NCI-H446 (cell line): ENCODE data around the gene ZNF365.

ENCODE experiments used
- DNase-seq, 2 experiments: peaks; one replicate each; lab custom pipeline; 2025; lab: John Stamatoyannopoulos, UW

Gene ZNF365

DNA sequence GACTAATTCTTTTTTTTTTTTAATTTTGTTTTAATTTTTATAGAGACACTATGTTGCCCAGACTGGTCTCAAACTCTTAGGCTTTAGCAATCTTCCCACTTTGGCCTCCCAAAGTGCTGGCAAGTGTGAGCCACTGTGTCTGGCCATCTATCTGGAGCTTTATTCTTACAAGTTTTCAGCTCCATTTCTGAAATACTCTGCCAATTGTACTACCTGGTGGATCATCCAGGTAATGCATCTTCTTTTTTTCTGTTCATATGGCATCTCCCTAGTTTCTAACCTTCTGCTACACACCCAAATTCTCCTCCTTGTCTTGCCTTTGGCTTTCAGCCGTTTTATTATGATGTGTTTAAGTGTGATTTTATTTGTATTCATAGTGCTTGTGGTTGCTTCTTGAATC is 40.2 kb downstream of the ZNF365 start:
- DNase-seq: no peak

DNA sequence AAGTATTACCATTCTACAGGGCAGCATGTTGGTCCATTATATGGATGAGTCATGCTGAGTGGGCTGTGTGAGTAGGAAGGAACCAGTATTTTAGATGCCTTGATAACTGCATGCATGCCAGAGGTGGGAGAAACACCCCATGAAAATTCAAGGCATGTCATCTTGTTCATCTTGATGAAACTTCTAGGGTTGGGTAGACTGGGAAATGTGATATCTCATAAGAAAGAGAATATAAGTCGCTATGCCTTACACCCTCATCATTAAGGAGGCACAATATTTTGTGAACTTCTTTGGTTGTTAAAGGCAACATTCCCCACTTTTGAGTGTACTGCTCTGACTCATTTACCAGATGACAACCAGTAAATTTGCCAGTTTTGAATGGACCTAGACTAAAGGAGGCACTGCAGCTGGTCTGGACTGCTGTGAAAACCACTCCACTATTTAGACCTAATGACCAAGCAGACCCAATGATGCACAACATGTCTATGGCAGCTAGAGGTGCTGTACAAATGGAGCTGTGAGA is 48.0 kb downstream of the ZNF365 start:
- DNase-seq: no peak

DNA sequence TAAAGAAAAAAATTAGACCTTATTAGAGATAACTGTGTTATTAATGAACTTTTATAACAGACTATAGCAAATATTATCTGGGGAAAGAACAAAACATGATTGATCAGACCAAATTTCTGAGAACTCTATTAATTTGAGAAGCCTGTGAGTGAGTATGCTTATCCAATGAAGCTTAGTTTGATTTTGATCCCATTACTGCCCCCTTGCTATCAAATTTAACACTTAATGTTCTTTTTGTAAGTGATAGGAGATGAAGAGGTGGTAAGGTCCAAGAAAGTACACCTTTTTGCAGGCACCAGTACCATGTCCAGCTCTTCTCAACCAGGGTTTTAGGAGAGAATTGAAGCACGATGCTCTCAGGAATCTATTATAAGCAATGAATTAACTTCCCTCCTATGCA is 49.9 kb downstream of the ZNF365 start:
- DNase-seq: no peak

DNA sequence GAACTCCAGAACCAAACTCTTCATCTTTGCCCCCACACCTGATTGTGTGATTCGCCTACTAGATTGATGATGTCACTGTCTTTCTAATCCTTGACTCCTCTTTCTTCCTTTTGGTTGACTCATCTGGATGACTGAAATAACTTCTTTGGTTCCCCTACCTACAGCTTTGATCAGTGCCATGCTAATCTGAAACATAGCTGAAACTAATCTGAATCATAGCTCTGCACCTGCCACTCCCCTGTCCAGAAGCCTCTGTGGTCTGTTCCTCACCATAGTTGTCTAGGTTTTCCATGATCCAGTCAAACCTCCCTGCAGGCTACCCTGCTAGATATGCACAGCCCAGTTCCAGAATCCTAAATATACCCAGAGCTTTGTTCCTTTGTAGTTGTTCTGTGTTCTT is 51.9 kb downstream of the ZNF365 start:
- no peak for DNase-seq

DNA sequence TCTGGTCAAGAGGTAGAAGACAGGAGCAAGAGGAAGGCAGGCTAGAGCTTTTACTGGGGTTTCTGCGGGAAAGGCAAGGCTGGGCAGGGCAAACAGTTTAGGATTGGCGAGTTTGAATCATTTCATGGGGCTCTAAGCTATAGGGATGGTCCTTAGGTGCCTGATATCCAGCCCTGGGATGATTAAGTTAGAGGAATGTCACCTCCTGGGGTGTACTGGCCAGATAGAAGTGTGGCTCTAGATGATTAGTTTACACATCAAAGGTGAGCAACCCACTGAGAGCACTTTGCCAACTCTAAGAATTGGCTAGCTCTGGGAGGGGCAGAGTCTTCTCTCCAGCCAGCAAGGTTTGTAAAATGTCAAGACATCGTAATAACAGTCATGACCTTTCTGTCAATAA is 52.4 kb downstream of the ZNF365 start:
- DNase-seq: no peak

DNA sequence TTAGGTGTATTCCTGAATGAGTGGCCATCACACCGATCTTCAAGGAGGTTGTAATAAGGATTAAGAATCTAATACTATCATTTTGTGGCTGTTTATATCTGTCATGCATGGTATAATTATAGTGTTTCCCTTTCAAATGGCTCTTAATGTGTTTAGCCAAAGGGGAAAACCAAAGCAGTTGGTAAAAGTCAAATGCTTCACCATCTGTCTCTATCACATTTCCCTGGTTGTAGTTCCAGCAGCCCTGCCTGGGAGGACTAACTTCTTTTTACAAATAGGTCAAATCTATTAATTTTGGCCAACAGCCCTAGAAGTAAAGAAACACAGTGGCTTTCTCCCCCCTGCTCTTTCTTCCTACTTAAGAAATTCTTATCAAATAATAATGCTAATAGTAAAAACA is 56.7 kb downstream of the ZNF365 start:
- DNase-seq: no peak

DNA sequence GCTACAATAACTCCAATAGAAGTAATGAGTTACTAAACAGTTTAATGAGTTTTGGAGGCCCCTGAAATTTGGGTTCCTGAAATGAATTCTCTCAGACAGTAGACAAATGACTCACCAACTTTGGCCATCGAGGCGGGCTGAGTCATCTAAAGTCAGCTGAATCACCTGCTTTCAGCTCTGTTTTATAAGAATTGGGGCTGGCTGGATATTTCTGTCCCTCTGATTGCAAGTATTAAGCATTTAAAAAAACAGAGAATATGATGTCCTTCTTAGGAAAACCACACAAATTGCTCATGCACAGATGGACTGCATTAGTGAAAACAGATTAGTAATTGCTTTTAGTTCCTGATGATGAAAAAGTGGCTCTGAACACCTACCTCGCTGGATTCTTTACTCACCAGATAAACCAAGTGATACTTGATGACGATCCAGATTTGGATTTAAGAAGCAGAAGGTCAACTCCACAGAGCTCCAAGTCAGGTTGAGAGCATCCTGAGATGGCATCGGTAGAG is 59.1 kb downstream of the ZNF365 start:
- no peak for DNase-seq

DNA sequence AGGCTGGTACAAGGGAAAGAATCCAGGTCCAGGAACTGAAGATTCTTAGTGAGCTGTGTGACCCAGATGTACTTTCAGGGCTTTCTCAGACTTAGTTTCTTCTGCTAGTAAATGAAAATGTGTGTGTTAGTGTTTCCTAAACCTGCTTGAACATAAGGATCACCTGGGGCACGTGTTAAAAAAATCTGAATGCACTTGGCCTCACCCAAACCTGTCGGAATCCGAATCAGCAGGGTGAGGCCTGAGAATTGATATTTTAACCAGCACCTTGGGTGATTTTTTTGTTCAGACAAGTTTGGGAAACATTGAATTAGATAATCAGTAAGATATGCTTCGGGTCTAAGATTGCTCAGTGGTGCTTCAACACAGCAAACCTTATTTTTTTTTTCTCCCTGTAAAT is 59.7 kb downstream of the ZNF365 start:
- DNase-seq: no peak

DNA sequence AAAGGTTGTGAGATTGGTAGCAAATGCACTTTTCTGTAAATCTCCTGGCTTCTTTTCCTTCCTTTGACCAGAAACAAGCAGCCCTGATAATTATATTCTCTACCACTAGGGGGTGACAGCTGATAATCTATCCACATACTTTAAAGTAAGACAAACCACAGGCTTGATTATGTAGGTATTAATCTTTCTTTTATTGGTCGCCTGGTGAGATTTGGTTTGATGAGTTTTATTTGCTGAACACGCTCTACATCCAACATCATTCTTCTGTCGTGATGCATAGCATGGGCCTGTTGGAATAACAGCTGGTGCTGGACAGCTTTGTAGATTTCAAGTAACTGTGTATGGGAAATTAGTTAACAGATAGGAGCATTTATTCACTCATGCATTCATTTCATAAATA is 63.5 kb downstream of the ZNF365 start:
- peak; percentile 22 to 54 for DNase-seq

DNA sequence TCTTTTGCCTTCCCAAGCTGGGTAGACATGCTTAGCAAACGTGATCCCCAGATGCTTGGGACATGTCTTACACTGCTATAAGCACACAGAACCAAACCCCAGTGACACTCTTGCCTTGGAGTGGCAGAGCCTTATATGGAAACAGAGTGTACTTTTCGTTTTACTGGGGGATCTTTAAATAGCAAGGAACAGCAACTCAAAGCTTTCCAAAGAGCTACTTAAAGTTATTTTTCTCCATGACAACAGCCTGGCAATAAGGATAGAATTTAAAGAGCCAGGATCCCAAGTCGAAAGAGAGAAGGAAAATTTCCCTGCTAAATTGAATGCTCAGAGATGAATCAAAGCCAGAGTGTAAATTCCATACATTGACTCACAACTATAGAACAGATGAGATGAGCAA is 67.8 kb downstream of the ZNF365 start:
- DNase-seq: no peak

DNA sequence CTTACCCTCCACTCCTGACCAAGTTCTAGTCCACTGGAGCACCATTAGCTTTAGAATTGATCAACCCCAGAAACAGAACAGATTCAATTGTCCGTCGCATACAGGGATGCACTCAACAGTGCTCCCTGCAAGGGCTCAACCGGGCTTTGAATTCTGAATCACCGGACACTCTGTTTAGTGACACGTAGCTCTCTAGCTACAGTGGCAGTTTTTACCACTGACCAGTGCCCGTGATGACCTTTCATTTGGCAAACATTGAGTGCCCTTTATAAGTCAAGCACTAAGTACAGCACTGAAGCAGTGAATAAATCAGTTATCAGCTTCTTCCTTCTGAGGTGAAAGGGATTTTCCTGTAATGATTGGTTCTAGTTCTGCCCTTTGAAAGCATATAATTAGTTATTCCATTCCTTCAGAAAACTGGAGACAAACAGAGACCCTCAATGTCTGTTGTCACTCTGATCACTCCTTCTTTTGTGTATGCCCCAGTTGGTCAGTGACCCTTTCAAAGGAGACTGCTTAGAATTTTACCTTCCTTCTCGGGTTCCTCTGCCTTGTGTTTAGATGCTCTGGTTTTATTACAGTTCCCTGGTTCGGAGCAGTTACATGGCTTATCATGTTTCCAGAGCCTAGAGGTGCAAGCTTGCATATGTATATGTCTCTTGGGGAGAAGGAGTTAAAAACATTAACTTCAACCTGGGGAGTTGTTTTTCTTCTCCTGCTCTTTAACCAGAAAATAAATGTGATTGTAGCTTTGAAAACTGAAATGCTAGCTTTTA is 68.9 kb downstream of the ZNF365 start:
- DNase-seq: no peak

DNA sequence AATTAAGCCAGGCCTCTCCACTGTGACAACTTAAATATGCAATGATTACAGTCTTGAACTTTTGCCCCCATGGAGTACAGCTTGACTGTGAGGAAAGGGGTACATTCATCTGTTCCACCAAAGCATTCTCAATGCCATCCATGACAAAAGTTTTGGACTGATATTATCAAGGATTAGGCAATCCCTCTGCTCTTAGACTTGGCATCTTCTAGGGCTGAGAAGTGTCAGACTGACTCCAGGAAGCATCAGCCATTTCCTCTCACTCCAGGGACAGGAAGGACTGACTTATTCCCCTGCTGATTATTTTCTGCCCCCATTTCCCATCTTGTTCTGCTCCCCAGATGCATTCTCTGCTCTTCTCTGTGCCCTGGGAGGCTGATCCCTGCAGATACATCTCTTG is 69.7 kb downstream of the ZNF365 start:
- DNase-seq: no peak

DNA sequence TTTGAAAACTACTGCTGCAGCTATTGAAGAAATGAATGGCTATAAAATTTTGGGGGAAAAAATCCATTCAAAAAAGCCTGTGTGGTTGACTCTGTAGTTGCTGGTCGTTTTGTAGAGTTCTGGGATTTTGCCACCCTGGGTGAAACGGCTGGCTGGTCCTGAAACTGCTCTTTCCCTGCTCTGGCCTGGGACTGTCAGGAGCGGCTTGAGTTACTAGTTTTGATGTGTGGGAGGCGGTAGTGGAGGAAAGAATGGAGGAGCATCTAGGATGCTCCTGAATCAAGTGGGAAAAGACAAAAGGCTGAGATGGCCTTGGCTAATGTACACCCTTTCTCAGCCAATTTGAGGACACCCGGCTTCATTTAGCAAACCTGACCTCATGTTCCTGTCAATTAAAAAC is 72.5 kb downstream of the ZNF365 start:
- DNase-seq: no peak

DNA sequence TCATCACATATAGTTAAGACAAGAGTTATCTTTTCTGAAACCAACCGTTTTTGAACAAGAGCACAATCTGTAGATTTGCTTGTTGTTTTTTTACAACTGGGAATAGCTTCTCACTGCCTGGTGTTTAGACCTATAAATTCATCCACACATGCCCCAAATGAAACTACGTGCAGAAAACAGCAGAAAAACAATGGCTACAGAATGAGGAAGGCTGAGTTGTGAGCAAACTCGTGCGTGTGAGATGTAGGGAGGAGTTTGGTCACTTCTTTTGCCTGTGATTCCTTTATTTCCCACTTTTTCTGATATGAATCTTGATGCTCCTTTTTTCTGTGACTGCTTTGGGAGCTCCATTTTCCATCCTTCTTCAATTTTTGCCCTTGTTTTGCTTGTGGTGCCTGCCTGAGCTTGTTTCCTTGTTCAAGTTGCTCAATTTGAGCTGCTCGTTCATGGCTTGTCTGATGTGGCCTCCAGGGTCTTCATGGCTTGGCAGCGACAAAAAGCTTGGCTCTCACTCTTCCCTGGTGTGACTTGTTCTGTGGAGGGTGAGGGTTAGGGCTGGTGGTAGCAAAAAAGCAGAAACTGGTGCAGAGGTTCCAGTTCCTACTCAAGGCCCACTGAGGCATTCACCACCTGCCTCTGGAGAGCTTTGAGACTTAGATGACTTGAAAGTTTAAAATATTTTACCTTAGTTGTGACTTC is 76.9 kb downstream of the ZNF365 start:
- no peak for DNase-seq

DNA sequence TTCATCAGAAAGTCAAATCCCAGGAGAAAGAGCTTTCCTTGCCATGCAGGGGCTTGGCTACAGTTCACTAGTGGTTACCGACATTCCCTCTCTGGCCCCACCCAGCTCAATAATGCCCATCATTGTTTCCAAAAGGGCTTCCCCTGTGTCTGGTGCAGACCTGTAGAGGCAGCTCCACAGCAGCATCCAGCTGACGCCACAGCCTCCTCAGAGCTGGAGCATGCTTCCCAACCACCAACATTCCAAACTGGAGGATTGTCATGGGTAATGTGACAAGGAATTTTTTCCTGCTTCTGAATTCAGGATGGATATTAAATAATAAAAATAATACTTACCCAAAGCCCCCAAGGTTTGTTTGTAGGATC is 77.4 kb downstream of the ZNF365 start:
- no peak for DNase-seq
